HG02973 (cell line): ENCODE data around the gene PTTG1IP2.
A peak's percentile ranks its signal among the peaks of the same experiment; 100 is the strongest.

Experiments
- ATAC-seq: cut with Tn5 transposase; IDR thresholded peaks from one replicate; pipeline ENCODE4 v1.9.1; 2021; ENCODE audit warnings: moderate library complexity; ENCODE audit not compliant: unreplicated experiment

Gene PTTG1IP2

DNA sequence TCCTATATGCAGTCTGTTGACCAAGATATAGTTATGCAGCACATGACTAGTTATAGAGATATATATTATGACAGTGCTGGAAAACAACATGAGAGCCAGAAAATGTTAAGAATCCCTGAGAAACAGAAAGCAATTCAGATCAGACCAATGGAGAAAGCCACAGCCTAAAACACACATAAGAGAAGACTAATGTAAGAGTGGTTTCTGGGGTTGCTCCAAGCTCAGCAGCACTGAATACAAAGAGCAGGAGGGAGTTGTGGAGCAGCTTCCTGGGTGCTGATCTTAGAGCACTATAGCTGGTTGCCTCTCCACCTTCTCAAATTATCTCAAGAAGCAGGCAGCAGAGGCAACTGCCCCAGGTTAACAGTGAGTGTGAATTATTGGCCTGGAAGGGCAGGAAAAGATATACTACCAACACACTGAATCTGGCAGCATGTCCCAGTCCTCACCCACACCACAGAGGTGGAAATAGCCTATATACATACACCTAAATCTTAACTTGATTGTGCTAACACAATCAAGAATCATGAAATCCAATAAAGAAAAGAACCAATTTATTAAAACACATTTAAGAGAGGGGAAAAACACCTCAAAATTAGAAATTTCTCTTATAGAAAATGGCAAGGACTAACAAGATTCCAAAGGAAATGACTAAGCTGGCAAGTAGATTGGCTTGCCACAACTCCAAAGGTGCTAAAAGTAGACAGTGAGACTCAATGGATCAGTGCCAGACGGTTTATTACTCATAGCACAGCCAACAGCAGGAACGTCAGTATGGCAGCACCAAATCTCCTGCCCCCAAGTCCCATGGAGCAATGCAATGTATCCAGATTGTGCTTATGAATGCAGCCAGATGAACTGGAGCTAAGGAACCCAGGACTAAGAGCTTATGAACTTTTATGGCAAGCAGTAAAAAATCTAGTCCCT is 5.1 kb downstream of the PTTG1IP2 start:
- no peak for ATAC-seq

DNA sequence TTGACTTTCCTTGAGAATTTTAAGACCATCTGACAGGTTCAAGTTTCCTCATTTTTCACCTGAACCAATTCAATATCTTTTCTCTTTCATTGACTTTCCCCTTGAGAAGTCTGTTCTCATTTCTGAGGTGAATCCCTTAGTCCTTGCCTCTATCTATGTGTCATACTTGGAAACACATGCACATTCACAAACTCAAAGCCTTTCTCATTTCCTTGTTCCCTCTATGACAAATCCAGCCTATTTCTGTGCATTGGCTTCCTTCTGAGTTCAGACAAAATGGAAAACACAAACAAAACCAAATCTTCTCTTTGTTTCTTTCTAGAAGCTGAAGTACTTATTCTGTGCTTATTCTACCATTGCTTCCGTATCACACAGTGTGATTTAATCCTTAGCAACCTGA is 13.8 kb downstream of the PTTG1IP2 start:
- ATAC-seq: no peak

DNA sequence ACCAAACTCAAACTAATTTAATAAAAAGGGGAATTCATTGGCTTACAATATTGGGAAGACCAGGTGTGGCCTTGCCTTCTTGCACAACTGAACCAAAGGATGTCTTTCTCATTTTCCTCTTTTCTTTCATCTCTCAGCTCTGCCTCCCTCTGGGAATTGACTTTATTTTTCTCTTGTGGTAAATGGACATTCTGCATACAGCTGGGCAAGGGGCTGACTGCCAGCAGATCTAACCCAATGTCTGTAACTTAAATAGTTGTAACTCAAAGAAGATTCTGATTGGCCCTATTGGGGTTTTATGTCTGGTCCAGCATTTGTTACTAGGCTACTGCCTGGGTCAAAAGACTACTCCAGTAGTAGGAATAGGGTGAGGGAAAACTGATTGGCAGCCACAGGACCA is 15.3 kb downstream of the PTTG1IP2 start:
- ATAC-seq: no peak

DNA sequence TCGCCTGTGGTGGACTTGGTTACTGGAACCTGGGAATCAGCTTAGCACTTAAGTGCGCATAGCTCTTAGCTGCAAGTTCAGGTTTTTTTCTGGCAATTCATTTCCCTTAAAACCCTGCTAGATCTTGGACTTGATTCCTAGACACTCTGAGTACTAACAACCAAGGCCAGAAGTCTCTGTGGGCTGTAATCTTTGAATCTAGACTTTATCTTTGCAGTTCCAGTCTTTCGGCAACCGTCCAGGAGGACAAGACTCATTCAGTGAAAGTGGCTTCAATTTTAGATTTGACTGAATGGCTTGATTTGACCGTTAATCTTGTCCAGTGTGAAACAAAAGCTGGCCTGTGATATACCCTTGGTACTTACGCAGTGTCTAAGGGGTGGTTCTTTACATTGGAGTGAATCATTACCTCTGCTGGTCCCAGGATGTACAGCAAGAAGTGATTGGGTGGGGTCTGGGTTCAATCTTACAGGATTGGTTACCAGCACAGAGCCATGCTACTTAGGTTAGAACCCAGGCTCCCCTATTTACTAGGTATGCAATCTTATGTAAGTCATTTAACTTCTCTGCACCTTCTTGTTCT is 16.4 kb downstream of the PTTG1IP2 start:
- no peak for ATAC-seq

GRCh38 chr7:90487808-90488207 is 18.4 kb downstream of the PTTG1IP2 start:
- ATAC-seq: no peak

DNA sequence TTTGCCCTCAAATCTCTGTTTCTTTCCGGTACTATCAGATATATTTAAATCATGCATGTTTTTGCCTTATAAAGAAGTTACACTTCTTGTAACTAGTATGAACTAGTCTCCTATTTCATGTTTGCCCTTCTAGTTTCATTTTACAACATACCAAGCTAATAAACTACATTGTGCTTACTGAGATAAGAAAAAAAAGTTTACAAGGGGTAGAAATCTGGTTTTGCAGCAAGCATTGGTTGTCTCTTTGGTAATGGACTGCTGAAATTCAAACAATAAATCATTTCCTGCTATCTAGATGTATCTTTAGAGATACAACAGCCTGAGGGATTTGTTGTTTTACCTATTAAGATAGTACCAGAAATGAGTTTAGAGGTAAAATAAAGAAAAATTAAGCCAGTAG is 18.8 kb downstream of the PTTG1IP2 start:
- no peak for ATAC-seq

DNA sequence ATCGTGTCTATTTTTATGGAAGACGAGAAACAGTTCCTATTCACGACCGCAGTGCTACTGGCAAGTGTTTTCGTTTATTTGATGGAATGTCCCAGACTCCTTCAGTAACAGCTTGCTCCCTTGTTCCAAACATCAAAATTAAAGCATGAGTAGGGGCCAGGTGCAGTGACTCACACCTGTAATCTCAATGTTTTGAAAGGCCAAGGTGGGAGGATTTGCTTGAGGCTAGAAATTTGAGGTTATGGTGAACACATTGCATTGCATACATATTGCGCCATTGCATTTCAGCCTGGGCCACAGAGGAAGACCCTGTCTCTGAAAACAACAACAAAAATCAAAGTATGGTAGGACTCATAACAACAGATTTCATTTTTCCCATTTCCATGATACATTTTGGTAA is 22.8 kb downstream of the PTTG1IP2 start:
- no peak for ATAC-seq

DNA sequence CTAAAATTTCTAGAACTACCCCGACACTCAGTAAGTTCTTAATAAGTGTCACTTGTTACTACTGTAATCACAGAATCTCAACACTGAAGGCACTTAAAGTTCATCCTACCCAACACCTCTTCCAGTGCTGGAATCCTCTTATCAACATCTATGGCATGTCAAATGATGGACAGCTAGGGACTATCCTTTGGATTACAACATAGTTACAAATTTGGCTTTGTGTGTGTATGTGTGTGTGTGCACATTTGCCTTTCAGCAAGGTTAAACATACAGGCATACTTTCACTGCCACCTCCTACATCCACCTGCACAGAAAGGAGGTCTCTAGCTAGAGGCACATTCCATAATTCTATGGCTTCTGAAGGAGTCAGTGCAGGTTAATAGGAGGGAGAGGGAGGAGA is 25.8 kb downstream of the PTTG1IP2 start:
- ATAC-seq: no peak

DNA sequence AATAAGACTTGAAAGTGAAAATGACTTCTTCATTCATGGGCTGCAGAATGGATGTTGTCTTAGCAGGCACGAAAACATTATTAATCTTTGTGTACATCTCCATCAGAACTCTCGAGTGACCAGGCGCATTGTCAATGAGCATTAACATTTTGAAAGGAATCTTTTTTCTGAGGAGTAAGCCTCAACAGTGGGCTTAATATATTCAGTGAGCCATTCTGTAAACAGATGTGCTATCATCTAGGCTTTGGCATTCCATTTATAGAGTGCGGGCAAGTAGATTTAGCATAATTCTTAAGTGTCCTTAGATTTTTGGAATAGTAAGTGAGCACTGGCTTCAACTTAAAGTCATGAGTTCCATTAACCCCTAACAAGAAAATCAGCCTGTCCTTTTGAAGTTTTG is 33.1 kb downstream of the PTTG1IP2 start:
- no peak for ATAC-seq

GRCh38 chr7:90503367-90503766 is 33.9 kb downstream of the PTTG1IP2 start:
- ATAC-seq: no peak

DNA sequence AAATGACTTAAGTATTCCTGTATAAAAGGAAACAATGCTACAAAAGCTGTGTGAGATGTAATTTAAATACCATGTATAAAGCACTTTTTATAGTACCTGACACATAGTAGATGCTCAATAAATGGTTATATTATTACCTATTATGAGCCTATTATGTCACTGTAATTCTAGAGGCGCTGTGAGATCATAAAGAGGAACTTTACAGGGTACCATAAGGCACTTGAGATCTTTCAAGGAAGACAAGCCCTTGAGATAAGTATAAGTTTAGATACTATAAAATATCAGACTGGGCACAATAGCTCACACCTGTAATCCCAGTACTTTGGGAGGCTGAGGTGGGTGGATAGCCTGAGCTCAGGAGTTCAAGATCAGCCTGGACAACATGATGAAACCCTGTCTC is 38.3 kb downstream of the PTTG1IP2 start:
- no peak for ATAC-seq

GRCh38 chr7:90511776-90512175 is 42.3 kb downstream of the PTTG1IP2 start:
- no peak for ATAC-seq

GRCh38 chr7:90512821-90513254 is 43.4 kb downstream of the PTTG1IP2 start:
- ATAC-seq: no peak

DNA sequence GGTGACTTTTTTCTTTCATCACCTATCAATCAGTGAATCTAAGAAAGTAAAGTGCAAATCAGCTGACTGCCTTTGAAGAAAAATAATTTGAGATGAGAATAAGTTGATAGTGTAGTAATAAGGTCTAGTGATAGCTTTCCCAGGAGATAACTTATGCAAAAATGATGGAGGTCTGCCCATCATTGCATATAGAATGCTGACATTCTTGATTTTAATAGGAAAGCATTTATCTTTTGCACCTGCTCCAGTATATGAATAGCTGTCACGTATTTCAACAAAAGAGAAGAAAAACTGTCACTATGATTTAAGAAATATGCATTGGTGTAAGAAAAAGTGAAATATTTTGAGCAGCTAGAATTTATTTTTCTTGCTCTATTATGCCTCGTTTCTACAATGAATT is 46.8 kb downstream of the PTTG1IP2 start:
- ATAC-seq: no peak

GRCh38 chr7:90518630-90519029 is 49.2 kb downstream of the PTTG1IP2 start:
- no peak for ATAC-seq

GRCh38 chr7:90520484-90520883 is 51.0 kb downstream of the PTTG1IP2 start:
- no peak for ATAC-seq

DNA sequence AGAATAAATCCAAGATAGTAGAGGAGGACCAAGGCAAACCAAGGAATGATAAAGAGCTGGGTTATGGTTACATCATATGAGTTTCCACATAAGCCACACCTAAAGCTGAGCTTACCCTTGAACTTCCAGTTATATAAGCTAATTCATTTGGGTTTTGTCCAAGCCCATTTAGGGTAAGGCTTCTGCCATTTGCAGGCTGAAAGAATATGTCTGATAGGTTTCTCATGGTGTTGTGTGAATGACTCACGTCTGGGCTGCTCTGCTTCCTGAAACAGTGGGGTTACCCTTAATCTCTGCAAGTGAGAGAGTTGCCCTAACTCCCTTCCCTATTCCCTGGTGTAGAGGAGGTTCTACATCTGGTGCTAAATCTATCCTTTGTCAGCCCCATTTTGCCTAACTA is 60.8 kb downstream of the PTTG1IP2 start:
- no peak for ATAC-seq

- no peak for ATAC-seq
Measured at GRCh38 chr7:90532231-90532929, 62.9 kb downstream of the PTTG1IP2 start.

GRCh38 chr7:90536449-90536848 is 67.0 kb downstream of the PTTG1IP2 start:
- peak; percentile 74 for ATAC-seq

DNA sequence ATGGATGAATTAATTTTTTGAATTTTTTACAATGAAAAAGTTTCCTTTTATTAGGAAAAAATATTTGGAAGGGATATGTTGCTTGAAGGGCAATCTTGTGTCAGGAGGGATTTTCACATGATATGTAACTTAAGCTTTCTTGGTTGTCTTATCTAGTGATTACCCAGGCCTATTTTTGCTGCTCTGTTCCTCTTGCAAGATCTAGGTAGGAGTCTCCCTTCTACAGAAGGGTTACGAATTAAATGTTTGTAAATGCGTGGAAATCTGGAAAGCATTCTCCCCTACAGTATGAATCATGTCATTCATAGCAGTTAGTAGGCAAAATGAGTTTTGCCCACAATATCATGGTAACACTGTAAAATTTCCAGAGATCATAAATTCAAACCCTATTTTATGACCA is 69.0 kb downstream of the PTTG1IP2 start:
- no peak for ATAC-seq

DNA sequence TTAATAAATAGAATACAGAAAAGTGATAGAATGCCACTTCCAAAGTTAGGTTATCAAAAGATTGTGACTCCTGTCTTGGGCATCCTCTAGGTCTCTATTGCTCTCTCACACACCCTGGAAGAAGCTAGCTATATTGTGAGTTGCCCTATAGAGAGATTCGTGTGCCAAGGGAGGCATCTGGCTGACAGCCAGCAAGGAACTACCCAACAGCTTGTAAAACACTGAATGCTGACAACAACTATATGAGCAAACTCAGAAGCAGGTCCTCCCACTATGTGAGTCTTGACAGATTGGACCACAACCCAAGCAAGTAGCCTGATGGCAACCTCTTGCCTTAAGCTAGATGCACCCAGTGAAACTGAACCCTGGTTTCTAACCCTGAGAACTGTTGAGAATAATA is 71.0 kb downstream of the PTTG1IP2 start:
- no peak for ATAC-seq

GRCh38 chr7:90551036-90551435 is 81.6 kb downstream of the PTTG1IP2 start:
- ATAC-seq: no peak
